ENCODE results near the gene HOMER1.

DNA sequence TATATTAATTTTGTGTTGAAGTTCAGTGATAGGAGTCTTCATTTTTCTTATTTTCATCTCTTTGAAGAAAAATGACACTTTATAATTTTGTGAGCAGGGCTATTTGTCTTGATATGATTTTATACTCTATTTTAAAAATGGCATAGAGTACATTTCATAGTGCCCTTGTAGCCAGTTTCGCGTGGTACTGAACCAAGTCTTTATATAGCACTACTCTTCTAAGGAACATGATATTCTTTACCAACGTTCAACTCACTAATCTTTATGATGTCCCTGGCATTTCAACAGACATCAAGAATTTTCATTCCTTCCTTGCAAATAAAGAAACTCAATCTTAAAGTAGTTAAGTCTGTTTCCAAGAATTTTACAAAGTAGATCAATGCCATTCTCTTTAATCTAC is 41.5 kb upstream of the HOMER1 start:
- no peak for TF ChIP-seq ZNF384 (IDR thresholded peaks at IDR 0.05)
- no peak for TF ChIP-seq ARNT (IDR thresholded peaks at IDR 0.05)
- no peak for TF ChIP-seq FOXK2 (IDR thresholded peaks at IDR 0.05)
- TF ChIP-seq, protein P1, sequence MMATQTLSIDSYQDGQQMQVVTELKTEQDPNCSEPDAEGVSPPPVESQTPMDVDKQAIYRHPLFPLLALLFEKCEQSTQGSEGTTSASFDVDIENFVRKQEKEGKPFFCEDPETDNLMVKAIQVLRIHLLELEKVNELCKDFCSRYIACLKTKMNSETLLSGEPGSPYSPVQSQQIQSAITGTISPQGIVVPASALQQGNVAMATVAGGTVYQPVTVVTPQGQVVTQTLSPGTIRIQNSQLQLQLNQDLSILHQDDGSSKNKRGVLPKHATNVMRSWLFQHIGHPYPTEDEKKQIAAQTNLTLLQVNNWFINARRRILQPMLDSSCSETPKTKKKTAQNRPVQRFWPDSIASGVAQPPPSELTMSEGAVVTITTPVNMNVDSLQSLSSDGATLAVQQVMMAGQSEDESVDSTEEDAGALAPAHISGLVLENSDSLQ (IDR thresholded peaks at IDR 0.05): no peak
- TF ChIP-seq SP1 (IDR thresholded peaks at IDR 0.05): no peak
- no peak for TF ChIP-seq SUZ12 (IDR thresholded peaks at IDR 0.05)
